Measurements from ENCODE around the gene DAB1.
"Not testable (repeated sequence)": the region's sequence is repeated elsewhere in the genome, so short reads cannot be mapped to it uniquely, and the experiment has no call there.

Gene DAB1

GRCh38 chr1:57369889-57370288 is 54.0 kb downstream of the DAB1 start:
- in situ Hi-C loops (cut with MboI; ENCODE audit: low pct_unique_long_range_greater_than_20kb, low sequenced_read_pairs), result no loop called here
- DNase-seq, result no peak

DNA sequence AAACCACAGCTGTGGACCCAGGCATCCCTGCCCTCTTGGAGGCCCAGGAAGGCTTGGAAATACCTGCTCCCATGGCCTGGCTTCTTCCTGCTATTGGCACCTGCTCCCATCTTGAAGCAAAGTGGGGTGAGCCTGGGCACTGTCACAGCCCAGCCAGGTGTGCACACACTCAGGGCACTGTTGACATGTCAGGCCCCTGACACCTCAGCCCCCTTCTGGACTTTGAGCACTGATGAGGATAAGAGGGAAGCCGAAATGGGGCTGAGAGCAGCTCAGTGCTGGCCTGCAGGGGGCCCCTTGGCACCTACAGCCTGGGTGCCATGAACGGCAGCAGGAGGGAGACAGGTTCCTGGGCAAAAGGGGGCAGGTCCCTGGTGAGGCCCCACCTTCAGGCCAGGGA is 55.9 kb downstream of the DAB1 start:
- in situ Hi-C loops (cut with MboI; ENCODE audit: low pct_unique_long_range_greater_than_20kb, low sequenced_read_pairs), result no loop called here

GRCh38 chr1:57363643-57364042 is 60.2 kb downstream of the DAB1 start:
- DNase-seq, result no peak
- in situ Hi-C loops (cut with MboI; ENCODE audit: low pct_unique_long_range_greater_than_20kb, low sequenced_read_pairs), result no loop called here

More for the DNA sequence above, 55.9 kb downstream of the DAB1 start:
- no peak for DNase-seq

DNA sequence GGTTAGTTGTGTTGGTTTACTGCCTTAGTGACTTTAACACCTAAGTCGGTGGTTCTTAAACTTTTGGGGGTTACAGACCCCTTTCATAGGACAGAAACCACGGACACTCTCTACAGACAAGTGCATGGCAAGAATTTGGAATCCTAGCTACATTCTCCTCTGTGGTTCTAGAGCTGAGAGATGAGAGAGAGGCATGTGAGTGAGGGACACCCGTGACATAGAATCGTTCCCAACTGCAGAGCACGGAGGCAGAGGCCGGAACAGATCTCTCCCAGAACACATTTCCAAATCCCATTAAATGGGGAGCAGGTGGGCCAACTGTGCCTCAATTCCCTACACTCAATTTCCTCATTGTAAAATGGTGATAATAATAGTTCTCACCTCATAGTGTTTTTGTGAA is 60.7 kb downstream of the DAB1 start:
- in situ Hi-C loops (cut with MboI; ENCODE audit: low pct_unique_long_range_greater_than_20kb, low sequenced_read_pairs), result no loop called here
- no peak for DNase-seq

GRCh38 chr1:57362480-57362879 is 61.4 kb downstream of the DAB1 start:
- in situ Hi-C loops (cut with MboI; ENCODE audit: low pct_unique_long_range_greater_than_20kb, low sequenced_read_pairs), result no loop called here
- DNase-seq, result no peak

DNA sequence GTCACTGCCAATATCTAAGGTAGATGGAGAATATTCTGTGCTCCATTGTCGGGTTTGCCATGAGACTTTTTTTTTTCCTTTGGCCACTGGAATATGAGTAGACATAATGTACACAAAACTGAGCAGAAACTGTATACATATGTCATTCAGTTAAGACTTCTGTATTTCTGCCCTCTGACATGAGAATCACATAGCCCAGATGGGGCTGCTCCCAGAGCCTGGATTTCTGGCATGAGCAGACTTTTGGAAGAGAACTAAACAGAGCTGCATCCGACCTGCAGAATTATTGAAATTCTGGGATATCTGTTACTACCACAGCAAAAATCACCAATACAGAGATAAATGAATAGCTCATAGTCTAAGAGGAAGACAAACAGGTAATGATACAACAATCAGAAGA is 62.3 kb downstream of the DAB1 start:
- in situ Hi-C loops (cut with MboI; ENCODE audit: low pct_unique_long_range_greater_than_20kb, low sequenced_read_pairs), result no loop called here
- no peak for DNase-seq

GRCh38 chr1:57360846-57361407 is 62.9 kb downstream of the DAB1 start:
- in situ Hi-C loops (cut with MboI; ENCODE audit: low pct_unique_long_range_greater_than_20kb, low sequenced_read_pairs), result no loop called here
- DNase-seq, result no peak

- in situ Hi-C loops (cut with MboI; ENCODE audit: low pct_unique_long_range_greater_than_20kb, low sequenced_read_pairs), result no loop called here
- DNase-seq, result no peak
Observed at GRCh38 chr1:57357462-57357861, 66.4 kb downstream of the DAB1 start.

DNA sequence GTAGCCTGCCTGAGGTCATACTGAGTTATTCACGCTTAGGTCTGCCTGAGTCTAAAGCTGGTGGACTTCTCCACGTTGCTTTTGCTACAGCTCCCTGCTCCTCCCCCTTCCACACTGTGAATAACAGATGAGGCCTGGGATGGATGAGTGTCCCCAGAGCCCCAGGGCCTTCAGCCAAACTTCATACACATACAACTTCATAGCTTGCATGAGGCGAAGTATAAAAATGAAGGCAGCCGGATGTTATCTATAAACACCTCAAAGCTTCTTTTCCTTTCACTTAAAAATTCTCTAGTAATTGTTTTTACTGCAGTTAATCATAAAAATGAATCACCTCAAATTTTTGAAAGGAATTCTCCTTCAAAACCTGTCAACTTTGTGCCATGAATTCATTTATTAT is 70.2 kb downstream of the DAB1 start:
- DNase-seq, result no peak
- in situ Hi-C loops (cut with MboI; ENCODE audit: low pct_unique_long_range_greater_than_20kb, low sequenced_read_pairs), result no loop called here

GRCh38 chr1:57350610-57351009 is 73.2 kb downstream of the DAB1 start:
- in situ Hi-C loops (cut with MboI; ENCODE audit: low pct_unique_long_range_greater_than_20kb, low sequenced_read_pairs), result no loop called here
- DNase-seq, result no peak

DNA sequence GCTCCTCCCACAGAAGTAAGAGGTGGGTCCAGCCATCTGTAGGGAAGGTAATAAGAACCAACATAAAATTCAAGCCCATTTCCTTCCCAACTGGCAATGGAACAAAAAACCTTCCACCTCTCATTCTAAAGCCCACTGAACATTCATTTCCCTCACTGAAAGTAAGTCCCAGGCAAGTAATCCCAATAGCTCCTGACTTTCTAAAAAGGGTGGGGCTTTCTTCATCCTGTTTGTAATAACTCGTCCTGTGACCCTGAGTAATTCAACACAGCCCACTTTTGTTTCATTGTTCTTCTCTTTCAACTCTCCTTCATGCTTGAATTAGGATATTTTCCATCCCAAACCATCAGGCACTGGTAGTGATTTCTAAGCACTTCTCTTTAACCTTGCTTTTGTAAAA is 74.9 kb downstream of the DAB1 start:
- in situ Hi-C loops (cut with MboI; ENCODE audit: low pct_unique_long_range_greater_than_20kb, low sequenced_read_pairs), result no loop called here
- DNase-seq, result no peak

DNA sequence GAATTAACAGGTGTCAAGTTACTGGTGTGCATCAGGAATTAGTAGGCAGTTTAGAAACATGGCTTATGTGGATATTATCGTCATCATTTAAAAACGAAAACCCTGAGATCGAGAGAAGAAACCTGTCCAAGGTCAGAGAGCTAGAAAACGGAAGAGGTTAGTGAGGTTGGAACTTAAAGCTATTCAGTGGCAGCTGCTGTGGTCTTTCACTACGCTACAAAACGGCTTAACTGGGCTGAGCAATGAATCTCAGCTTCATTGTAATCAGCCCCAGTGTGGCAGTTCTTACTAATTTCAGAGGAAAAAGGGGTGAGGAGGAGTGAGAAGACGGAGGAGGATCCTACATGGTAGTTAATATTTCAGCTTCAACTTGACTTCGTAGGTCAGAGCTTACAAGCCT is 77.9 kb downstream of the DAB1 start:
- no peak for DNase-seq
- in situ Hi-C loops (cut with MboI; ENCODE audit: low pct_unique_long_range_greater_than_20kb, low sequenced_read_pairs), result no loop called here

GRCh38 chr1:57344265-57344664 is 79.6 kb downstream of the DAB1 start:
- in situ Hi-C loops (cut with MboI; ENCODE audit: low pct_unique_long_range_greater_than_20kb, low sequenced_read_pairs), result no loop called here
- no peak for DNase-seq

DNA sequence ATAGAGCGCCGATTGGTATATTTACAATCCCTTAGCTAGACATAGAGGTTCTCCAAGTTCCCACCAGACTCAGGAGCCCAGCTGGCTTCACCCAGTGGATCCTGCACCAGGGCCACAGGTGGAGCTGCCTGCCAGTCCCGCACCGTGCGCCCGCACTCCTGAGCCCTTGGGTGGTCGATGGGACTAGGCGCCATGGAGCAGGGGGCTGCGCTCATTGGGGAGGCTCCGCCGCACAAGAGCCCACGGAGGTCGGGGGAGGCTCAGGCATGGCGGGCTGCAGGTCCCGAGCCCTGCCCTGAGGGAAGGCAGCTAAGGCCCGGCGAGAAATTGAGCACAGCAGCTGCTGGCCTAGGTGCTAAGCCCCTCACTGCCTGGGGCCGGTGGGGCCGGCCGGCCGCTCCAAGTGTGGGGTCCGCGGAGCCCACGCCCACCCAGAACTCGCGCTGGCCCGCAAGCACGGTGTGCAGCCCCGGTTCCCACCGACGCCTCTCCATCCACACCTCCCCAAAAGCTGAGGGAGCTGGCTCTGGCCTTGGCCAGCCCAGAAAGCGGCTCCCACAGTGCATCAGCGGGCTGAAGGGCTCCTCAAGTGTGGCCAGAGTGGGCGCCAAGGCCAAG is 80.5 kb downstream of the DAB1 start:
- in situ Hi-C loops (cut with MboI; ENCODE audit: low pct_unique_long_range_greater_than_20kb, low sequenced_read_pairs), result not testable (repeated sequence)

GRCh38 chr1:57341721-57342120 is 82.1 kb downstream of the DAB1 start:
- in situ Hi-C loops (cut with MboI; ENCODE audit: low pct_unique_long_range_greater_than_20kb, low sequenced_read_pairs), result no loop called here
- DNase-seq, result no peak

More for the DNA sequence above, 80.5 kb downstream of the DAB1 start:
- not testable (repeated sequence) for DNase-seq

- in situ Hi-C loops (cut with MboI; ENCODE audit: low pct_unique_long_range_greater_than_20kb, low sequenced_read_pairs), result no loop called here
- DNase-seq, result no peak
Observed at GRCh38 chr1:57340334-57341070, 83.4 kb downstream of the DAB1 start.

DNA sequence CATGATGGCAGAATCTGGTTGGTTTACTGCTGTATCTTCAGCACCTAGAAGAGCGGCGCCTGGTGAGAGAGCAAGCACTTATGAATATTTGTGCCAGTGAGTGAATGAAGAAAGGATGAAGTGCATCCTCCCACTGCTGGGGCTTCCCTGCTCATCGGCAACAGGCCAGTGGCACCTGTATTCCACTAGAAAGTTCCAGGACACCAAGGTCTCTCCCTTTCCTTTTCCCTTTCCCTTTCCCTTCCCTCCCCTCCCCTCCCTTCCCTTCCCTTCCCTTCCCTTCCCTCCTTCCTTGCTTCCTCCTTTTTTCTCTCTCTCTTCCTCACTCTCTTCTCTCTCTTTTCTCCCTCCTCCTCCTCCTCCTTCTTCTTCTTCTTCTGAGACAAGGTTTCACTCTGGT is 86.2 kb downstream of the DAB1 start:
- no peak for DNase-seq
- in situ Hi-C loops (cut with MboI; ENCODE audit: low pct_unique_long_range_greater_than_20kb, low sequenced_read_pairs), result no loop called here

- DNase-seq, result no peak
- in situ Hi-C loops (cut with MboI; ENCODE audit: low pct_unique_long_range_greater_than_20kb, low sequenced_read_pairs), result no loop called here
Observed at GRCh38 chr1:57336793-57337192, 87.1 kb downstream of the DAB1 start.

GRCh38 chr1:57331620-57332019 is 92.2 kb downstream of the DAB1 start:
- in situ Hi-C loops (cut with MboI; ENCODE audit: low pct_unique_long_range_greater_than_20kb, low sequenced_read_pairs), result no loop called here
- no peak for DNase-seq

GRCh38 chr1:57329937-57330336 is 93.9 kb downstream of the DAB1 start:
- DNase-seq, result no peak
- in situ Hi-C loops (cut with MboI; ENCODE audit: low pct_unique_long_range_greater_than_20kb, low sequenced_read_pairs), result no loop called here
